ENCODE results near the gene DCUN1D2.

GRCh38 chr13:113466383-113466782 is 24.1 kb downstream of the DCUN1D2 start:
- TF ChIP-seq CTCF (conservative IDR thresholded peaks at IDR 0.05; ENCODE audit: low read depth, low read length), result no peak
- TF ChIP-seq EZH2phosphoT487 (IDR thresholded peaks at IDR 0.05; ENCODE audit: borderline replicate concordance, low read length), result no peak

Measured in PC-3 (cell line).